NB4 (cell line): ENCODE measurements around the gene KRTCAP2.

Experiments
- CTCF ChIP-seq: IDR thresholded peaks from one replicate; pipeline ENCODE4 v1.5.1; 2012; ENCODE audit warnings: low read depth, low read length
- MYC ChIP-seq: IDR thresholded peaks from 2 replicates; pipeline ENCODE4 v1.6.1; 2011; ENCODE audit warnings: low read depth, low read length
- POLR2A ChIP-seq: IDR thresholded peaks from 2 replicates; pipeline ENCODE4 v1.6.1; 2011; ENCODE audit warnings: mild to moderate bottlenecking; ENCODE audit not compliant: insufficient read length; ENCODE audit errors: extremely low read depth
- TF ChIP-seq, protein P1 (sequence below): IDR thresholded peaks from 2 replicates; pipeline ENCODE4 v1.6.1; 2011; ENCODE audit warnings: low read depth, low read length

- TF ChIP-seq, protein P1, sequence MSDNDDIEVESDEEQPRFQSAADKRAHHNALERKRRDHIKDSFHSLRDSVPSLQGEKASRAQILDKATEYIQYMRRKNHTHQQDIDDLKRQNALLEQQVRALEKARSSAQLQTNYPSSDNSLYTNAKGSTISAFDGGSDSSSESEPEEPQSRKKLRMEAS = no peak
- no peak for TF ChIP-seq MYC
- TF ChIP-seq CTCF = no peak
- no peak for TF ChIP-seq POLR2A
Measured at GRCh38 chr1:155127105-155127966, 45.8 kb downstream of the KRTCAP2 start, which contains the start of gene EFNA1.
